Suppressor macrophage treated with lipopolysaccharide for 4 hours (primary cell): ENCODE data around the gene TTLL13.
A peak's percentile ranks its signal among the peaks of the same experiment; 100 is the strongest.
"Not testable (repeated sequence)": the region's sequence is repeated elsewhere in the genome, so short reads cannot be mapped to it uniquely, and the experiment has no call there.

Source experiments
- DNase-seq: peaks from one replicate; pipeline ENCODE4 v3.0.0-alpha.2; 2020

Gene TTLL13

GRCh38 chr15:90291679-90292356, 42.5 kb downstream of the TTLL13 start:
- DNase-seq, result no peak

GRCh38 chr15:90293040-90293810, 43.9 kb downstream of the TTLL13 start:
- peak; percentile 64 for DNase-seq

GRCh38 chr15:90294159-90294558, 44.8 kb downstream of the TTLL13 start:
- no peak for DNase-seq

GRCh38 chr15:90294601-90295269, 45.4 kb downstream of the TTLL13 start:
- DNase-seq, result no peak

- DNase-seq, result no peak
These were observed 45.9 kb downstream of the TTLL13 start for GRCh38 chr15:90295270-90295648.

GRCh38 chr15:90296316-90296884, 47.0 kb downstream of the TTLL13 start:
- not testable (repeated sequence) for DNase-seq

GRCh38 chr15:90297021-90297420, 47.7 kb downstream of the TTLL13 start:
- DNase-seq, result peak; percentile 57

GRCh38 chr15:90300541-90300940, 51.2 kb downstream of the TTLL13 start:
- no peak for DNase-seq

GRCh38 chr15:90300988-90301706, 51.8 kb downstream of the TTLL13 start:
- peak; percentile 67 for DNase-seq

GRCh38 chr15:90301707-90302300, 52.4 kb downstream of the TTLL13 start:
- DNase-seq, result no peak

- not testable (repeated sequence) for DNase-seq
These were observed 56.0 kb downstream of the TTLL13 start for GRCh38 chr15:90305355-90305754.

GRCh38 chr15:90305932-90306331, 56.6 kb downstream of the TTLL13 start:
- DNase-seq, result peak; percentile 37

- DNase-seq, result peak; percentile 65
These were observed 57.2 kb downstream of the TTLL13 start for GRCh38 chr15:90306560-90306959.

- DNase-seq, result no peak
These were observed 58.3 kb downstream of the TTLL13 start for GRCh38 chr15:90307661-90308060.

GRCh38 chr15:90309020-90309419, 59.7 kb downstream of the TTLL13 start:
- DNase-seq, result no peak
